Caco-2 (cell line): ENCODE data around the gene MTCL3.

Experiments
- BruUV-seq: library from RNA; stranded (reverse); fragments of 400-500 nt; replicated peaks from 2 replicates; lab custom pipeline; 2021; lab: Mats Ljungman, UMichigan
- CTCF ChIA-PET: fragments of 300-600 bp; sonication (Branson Sonifier 250); formaldehyde crosslinking; loops from one replicate; lab custom pipeline; 2022; ENCODE audit warnings: antibody characterized with exemption; lab: Charles Lee
- POLR2A ChIA-PET: fragments of 300-600 bp; sonication (Branson Sonifier 250); formaldehyde crosslinking; loops from one replicate; lab custom pipeline; 2022; ENCODE audit warnings: antibody characterized with exemption; lab: Charles Lee
- DNase-seq, 2 experiments: peaks; one replicate each; pipeline versions ENCODE4 v3.0.0 to v3.0.0-alpha.2; 2020 to 2022
- H3K27me3 ChIP-seq: replicated peaks from 2 replicates; pipeline ENCODE4 v1.6.0; 2011; ENCODE audit warnings: low read length; ENCODE audit not compliant: control insufficient read depth, insufficient read depth
- H3K36me3 ChIP-seq: 2 replicates; pipeline ENCODE4 v1.5.1; 2011; ENCODE audit warnings: low read length; ENCODE audit not compliant: control insufficient read depth, insufficient read depth
- H3K4me1 ChIP-seq: fragments of 250-450 bp; sonication (Bioruptor Pico); 2 replicates; pipeline ENCODE4 v1.5.1; 2020; ENCODE audit warnings: mild to moderate bottlenecking
- H3K4me3 ChIP-seq: 2 replicates; pipeline ENCODE4 v1.5.1; 2011; ENCODE audit warnings: low read depth, mild to moderate bottlenecking, control low read depth, low read length
- H3K9me3 ChIP-seq: fragments of 250-450 bp; sonication (Bioruptor Pico); 2 replicates; pipeline ENCODE4 v1.5.1; 2020; ENCODE audit warnings: mild to moderate bottlenecking, moderate library complexity
- H3K27ac Mint-ChIP-seq: one replicate; pipeline ENCODE4 v1.8.0; 2022; ENCODE audit warnings: mixed read lengths; ENCODE audit not compliant: unreplicated experiment
- H3K27me3 Mint-ChIP-seq: one replicate; pipeline ENCODE4 v1.8.0; 2022; ENCODE audit warnings: mixed read lengths; ENCODE audit not compliant: insufficient read depth, unreplicated experiment
- H3K36me3 Mint-ChIP-seq: one replicate; pipeline ENCODE4 v1.8.0; 2022; ENCODE audit warnings: mild to moderate bottlenecking, mixed read lengths; ENCODE audit not compliant: insufficient read depth, unreplicated experiment
- H3K4me1 Mint-ChIP-seq: one replicate; pipeline ENCODE4 v1.8.0; 2022; ENCODE audit warnings: low read depth, mixed read lengths; ENCODE audit not compliant: unreplicated experiment
- H3K4me3 Mint-ChIP-seq: one replicate; pipeline ENCODE4 v1.8.0; 2022; ENCODE audit warnings: mild to moderate bottlenecking, moderate library complexity, mixed read lengths; ENCODE audit not compliant: unreplicated experiment
- H3K9me3 Mint-ChIP-seq: one replicate; pipeline ENCODE4 v1.8.0; 2022; ENCODE audit warnings: mixed read lengths; ENCODE audit not compliant: unreplicated experiment
- intact Hi-C: fragments of 100-400 bp; cut with micrococcal nuclease; formaldehyde crosslinking; loops from one replicate; pipeline ENCODE4 v1.10.0; 2022; ENCODE audit not compliant: unreplicated experiment
- TF ChIP-seq, protein P1 (sequence below), 2 experiments: fragments of 200-600 bp in 1 of 2; IDR thresholded peaks; 1 replicate in 1 of 2; 2 replicates in 1 of 2; pipeline versions ENCODE4 v1.5.1 to v1.8.0; 2011 to 2022; ENCODE audit warnings: antibody characterized with exemption in 1 of 2, control low read depth in 1 of 2, inconsistent platforms in 1 of 2, low read depth in 1 of 2, low read length in 1 of 2, mild to moderate bottlenecking in 1 of 2, moderate library complexity in 1 of 2; ENCODE audit not compliant: insufficient read depth in 1 of 2, severe bottlenecking in 1 of 2, unreplicated experiment in 1 of 2

MTCL3 gene

DNA sequence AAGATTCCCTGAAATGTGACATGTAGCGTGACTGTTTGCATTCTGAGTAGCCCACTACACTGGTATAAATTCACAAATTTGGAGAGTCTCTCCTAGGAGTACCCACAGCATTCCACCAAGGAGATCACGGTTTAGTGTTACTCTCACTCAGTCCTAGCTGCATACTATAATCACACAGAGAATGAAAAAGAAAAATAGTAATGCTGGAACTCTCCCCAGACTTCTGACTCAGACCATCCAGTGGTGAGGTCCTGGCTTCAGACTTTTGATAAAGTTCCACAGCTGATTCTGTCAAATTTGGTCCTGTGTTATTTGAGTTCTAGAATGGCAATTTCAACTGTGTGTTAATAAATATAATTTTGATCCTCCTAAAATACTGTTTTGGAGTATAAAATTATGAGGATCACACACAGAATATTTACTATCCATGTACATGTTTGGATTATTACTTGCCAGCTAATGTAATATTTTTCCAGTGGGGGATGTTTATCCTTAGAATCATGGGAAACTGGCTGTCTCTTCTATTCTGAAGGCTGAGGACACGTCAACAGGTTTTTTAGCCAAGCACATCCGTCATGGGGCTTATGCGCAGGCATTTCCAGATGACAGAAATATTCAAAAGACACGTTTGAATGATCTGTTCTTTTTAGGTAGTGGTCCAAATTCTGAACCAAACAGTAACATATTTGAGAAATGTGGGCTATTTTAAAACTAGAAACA is 54.8 kb downstream of the MTCL3 start:
- H3K4me1 ChIP-seq: no peaks in the 10 kb centered on the region
- Mint-ChIP-seq H3K36me3 (no peaks in the 10 kb centered on the region), H3K9me3 (no peaks in the 10 kb centered on the region), H3K27me3 (no peaks in the 10 kb centered on the region), H3K4me3 (no peak overlapping the region), H3K27ac (no peak overlapping the region), H3K4me1 (no peaks in the 10 kb centered on the region)
- no peak for DNase-seq
- no peaks in the 10 kb centered on the region for H3K36me3 ChIP-seq
- H3K4me3 ChIP-seq: no peak overlapping the region
- TF ChIP-seq, protein P1, sequence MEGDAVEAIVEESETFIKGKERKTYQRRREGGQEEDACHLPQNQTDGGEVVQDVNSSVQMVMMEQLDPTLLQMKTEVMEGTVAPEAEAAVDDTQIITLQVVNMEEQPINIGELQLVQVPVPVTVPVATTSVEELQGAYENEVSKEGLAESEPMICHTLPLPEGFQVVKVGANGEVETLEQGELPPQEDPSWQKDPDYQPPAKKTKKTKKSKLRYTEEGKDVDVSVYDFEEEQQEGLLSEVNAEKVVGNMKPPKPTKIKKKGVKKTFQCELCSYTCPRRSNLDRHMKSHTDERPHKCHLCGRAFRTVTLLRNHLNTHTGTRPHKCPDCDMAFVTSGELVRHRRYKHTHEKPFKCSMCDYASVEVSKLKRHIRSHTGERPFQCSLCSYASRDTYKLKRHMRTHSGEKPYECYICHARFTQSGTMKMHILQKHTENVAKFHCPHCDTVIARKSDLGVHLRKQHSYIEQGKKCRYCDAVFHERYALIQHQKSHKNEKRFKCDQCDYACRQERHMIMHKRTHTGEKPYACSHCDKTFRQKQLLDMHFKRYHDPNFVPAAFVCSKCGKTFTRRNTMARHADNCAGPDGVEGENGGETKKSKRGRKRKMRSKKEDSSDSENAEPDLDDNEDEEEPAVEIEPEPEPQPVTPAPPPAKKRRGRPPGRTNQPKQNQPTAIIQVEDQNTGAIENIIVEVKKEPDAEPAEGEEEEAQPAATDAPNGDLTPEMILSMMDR (IDR thresholded peaks at IDR 0.05; ENCODE audit: insufficient read depth in 1 of 2, low read depth in 1 of 2, low read length in 1 of 2, severe bottlenecking in 1 of 2, unreplicated experiment in 1 of 2): no peak
- ChIA-PET POLR2A (no interaction called here), CTCF (interaction anchor here (1.2 kb wide), 1 partner anchor 75 kb away, joined by 3 read pairs; no protein-coding TSS in a partner anchor)
- no peaks in the 10 kb centered on the region for H3K9me3 ChIP-seq
- BruUV-seq: no TSS peak
- H3K27me3 ChIP-seq: no peaks in the 10 kb centered on the region
- intact Hi-C loops: loop anchor here (2.0 kb wide), 1 partner anchor 162 kb away; no protein-coding TSS in a partner anchor

DNA sequence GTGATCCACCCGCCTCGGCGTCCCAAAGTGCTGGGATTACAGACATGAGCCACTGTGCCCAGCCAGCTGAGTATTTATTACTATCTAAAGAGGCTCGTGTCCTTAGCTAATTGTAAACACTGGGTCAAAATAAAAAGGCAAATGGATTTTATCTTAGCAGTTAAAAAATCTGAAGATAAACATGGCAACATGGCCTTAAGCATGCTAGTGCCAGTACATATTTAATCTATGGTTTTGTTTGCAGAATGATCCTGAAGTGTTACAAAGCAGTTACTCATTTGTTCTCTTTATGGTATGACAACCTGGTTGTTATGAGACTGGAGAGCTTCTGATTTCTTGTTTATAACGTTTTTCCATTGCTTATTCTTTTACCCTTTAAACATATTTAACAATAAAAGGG is 56.1 kb downstream of the MTCL3 start:
- Mint-ChIP-seq H3K36me3 (no peaks in the 10 kb centered on the region), H3K9me3 (no peaks in the 10 kb centered on the region), H3K27me3 (no peaks in the 10 kb centered on the region), H3K4me1 (no peaks in the 10 kb centered on the region), H3K27ac (no peak overlapping the region), H3K4me3 (no peak overlapping the region)
- H3K27me3 ChIP-seq: no peaks in the 10 kb centered on the region
- no peak overlapping the region for H3K4me3 ChIP-seq
- TF ChIP-seq, protein P1 (IDR thresholded peaks at IDR 0.05; ENCODE audit: insufficient read depth in 1 of 2, low read depth in 1 of 2, low read length in 1 of 2, severe bottlenecking in 1 of 2, unreplicated experiment in 1 of 2): no peak
- ChIA-PET POLR2A (no interaction called here), CTCF (interaction anchor here (1.2 kb wide), 1 partner anchor 76 kb away, joined by 3 read pairs; no protein-coding TSS in a partner anchor)
- no TSS peak for BruUV-seq
- intact Hi-C loops: no loop called here
- DNase-seq: no peak
- no peaks in the 10 kb centered on the region for H3K36me3 ChIP-seq
- H3K9me3 ChIP-seq: no peaks in the 10 kb centered on the region
- H3K4me1 ChIP-seq: no peaks in the 10 kb centered on the region

DNA sequence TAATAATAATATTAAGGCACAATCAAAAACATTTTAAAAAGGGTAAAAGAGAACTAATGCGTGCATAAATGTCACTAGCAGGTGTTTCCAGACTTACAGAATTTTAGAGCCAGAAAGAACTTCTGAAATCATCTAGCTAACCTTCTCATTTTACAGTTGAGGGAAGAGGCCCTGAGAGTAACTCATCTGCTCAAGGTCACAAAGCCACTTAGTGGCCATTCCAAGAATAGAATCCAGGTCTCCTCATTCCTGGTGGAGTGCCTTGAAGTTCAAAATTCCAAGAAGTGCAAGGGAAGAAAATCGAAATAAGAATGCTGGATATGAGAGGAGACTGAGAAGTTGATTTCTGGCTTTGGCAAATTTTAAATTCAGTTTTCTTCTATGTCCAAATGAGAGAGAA is 56.8 kb downstream of the MTCL3 start:
- no peak overlapping the region for H3K4me3 ChIP-seq
- BruUV-seq: no TSS peak
- TF ChIP-seq, protein P1 (IDR thresholded peaks at IDR 0.05; ENCODE audit: insufficient read depth in 1 of 2, low read depth in 1 of 2, low read length in 1 of 2, severe bottlenecking in 1 of 2, unreplicated experiment in 1 of 2): no peak
- Mint-ChIP-seq H3K27ac (no peak overlapping the region), H3K27me3 (no peaks in the 10 kb centered on the region), H3K36me3 (no peaks in the 10 kb centered on the region), H3K9me3 (no peaks in the 10 kb centered on the region), H3K4me3 (no peak overlapping the region), H3K4me1 (no peaks in the 10 kb centered on the region)
- no peaks in the 10 kb centered on the region for H3K4me1 ChIP-seq
- intact Hi-C loops: no loop called here
- no peaks in the 10 kb centered on the region for H3K36me3 ChIP-seq
- H3K9me3 ChIP-seq: no peaks in the 10 kb centered on the region
- POLR2A ChIA-PET: no interaction called here
- CTCF ChIA-PET: no interaction called here
- no peak for DNase-seq
- no peaks in the 10 kb centered on the region for H3K27me3 ChIP-seq
